HepG2 (cell line): ENCODE data around the gene FBXL13.
"Not testable (repeated sequence)": the region's sequence is repeated elsewhere in the genome, so short reads cannot be mapped to it uniquely, and the experiment has no call there.

Experiments
- POLR2A ChIP-seq, 2 experiments: IDR thresholded peaks; 2 replicates each; pipeline ENCODE4 v1.6.1; 2011; ENCODE audit warnings: low read depth in 2 of 2, low read length in 2 of 2, mild to moderate bottlenecking in 1 of 2, moderate library complexity in 1 of 2; ENCODE audit not compliant: insufficient read depth in 1 of 2
- RBM39 ChIP-seq: fragments of 200-400 bp; formaldehyde crosslinking; IDR thresholded peaks from one replicate; pipeline ENCODE4 v1.6.1; 2018; ENCODE audit warnings: antibody characterized with exemption, mild to moderate bottlenecking, low read depth, low read length; ENCODE audit not compliant: poor library complexity, severe bottlenecking
- RFX5 ChIP-seq: IDR thresholded peaks from 2 replicates; pipeline ENCODE4 v1.6.1; 2011; ENCODE audit warnings: low read depth, low read length, improper control_type of control experiment
- RNF2 ChIP-seq: fragments of 450-650 bp; conservative IDR thresholded peaks from 2 replicates; pipeline ENCODE4 v1.6.1; 2016; ENCODE audit warnings: low read depth
- SNAPC2 ChIP-seq: sonication (generic); formaldehyde crosslinking; IDR thresholded peaks from 2 replicates; pipeline ENCODE4 v1.8.1; 2022; ENCODE audit warnings: mild to moderate bottlenecking, missing genetic modification reagents
- TCF7L2 ChIP-seq: IDR thresholded peaks from 2 replicates; pipeline ENCODE4 v1.6.1; 2011; ENCODE audit warnings: mild to moderate bottlenecking, low read depth, low read length, moderate library complexity
- ZSCAN29 ChIP-seq: sonication (generic); formaldehyde crosslinking; conservative IDR thresholded peaks from 2 replicates; pipeline ENCODE4 v1.4.0; 2020; ENCODE audit warnings: mild to moderate bottlenecking, missing genetic modification reagents
- ZSCAN9 ChIP-seq: IDR thresholded peaks from 2 replicates; pipeline ENCODE4 v1.6.1; 2016; ENCODE audit warnings: borderline replicate concordance
- TF ChIP-seq, protein P1 (sequence below): IDR thresholded peaks from 2 replicates; pipeline ENCODE4 v1.6.1; 2016
- TF ChIP-seq, protein P2 (sequence below): sonication (generic); formaldehyde crosslinking; IDR thresholded peaks from 2 replicates; pipeline ENCODE4 v1.4.0; 2020; ENCODE audit warnings: missing genetic modification reagents

GRCh38 chr7:102790364-102791100 lies 284.1 kb downstream of the FBXL13 start:
- TF ChIP-seq ZSCAN9 (CRISPR knock-in tag); RFX5; SNAPC2 (CRISPR knock-in tag); ZSCAN29 (CRISPR knock-in tag); RNF2; TCF7L2; POLR2A (IDR thresholded peaks at IDR 0.05; ENCODE audit: insufficient read depth in 1 of 2, low read depth in 2 of 2, low read length in 2 of 2); RBM39: not testable (repeated sequence)
- TF ChIP-seq, protein P1, sequence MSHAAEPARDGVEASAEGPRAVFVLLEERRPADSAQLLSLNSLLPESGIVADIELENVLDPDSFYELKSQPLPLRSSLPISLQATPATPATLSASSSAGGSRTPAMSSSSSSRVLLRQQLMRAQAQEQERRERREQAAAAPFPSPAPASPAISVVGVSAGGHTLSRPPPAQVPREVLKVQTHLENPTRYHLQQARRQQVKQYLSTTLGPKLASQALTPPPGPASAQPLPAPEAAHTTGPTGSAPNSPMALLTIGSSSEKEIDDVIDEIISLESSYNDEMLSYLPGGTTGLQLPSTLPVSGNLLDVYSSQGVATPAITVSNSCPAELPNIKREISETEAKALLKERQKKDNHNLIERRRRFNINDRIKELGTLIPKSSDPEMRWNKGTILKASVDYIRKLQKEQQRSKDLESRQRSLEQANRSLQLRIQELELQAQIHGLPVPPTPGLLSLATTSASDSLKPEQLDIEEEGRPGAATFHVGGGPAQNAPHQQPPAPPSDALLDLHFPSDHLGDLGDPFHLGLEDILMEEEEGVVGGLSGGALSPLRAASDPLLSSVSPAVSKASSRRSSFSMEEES (CRISPR knock-in tag), result not testable (repeated sequence)
- TF ChIP-seq, protein P2, sequence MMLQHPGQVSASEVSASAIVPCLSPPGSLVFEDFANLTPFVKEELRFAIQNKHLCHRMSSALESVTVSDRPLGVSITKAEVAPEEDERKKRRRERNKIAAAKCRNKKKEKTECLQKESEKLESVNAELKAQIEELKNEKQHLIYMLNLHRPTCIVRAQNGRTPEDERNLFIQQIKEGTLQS (CRISPR knock-in tag), result not testable (repeated sequence)
